ENCODE measurements around the gene RBM5.

RBM5 gene

DNA sequence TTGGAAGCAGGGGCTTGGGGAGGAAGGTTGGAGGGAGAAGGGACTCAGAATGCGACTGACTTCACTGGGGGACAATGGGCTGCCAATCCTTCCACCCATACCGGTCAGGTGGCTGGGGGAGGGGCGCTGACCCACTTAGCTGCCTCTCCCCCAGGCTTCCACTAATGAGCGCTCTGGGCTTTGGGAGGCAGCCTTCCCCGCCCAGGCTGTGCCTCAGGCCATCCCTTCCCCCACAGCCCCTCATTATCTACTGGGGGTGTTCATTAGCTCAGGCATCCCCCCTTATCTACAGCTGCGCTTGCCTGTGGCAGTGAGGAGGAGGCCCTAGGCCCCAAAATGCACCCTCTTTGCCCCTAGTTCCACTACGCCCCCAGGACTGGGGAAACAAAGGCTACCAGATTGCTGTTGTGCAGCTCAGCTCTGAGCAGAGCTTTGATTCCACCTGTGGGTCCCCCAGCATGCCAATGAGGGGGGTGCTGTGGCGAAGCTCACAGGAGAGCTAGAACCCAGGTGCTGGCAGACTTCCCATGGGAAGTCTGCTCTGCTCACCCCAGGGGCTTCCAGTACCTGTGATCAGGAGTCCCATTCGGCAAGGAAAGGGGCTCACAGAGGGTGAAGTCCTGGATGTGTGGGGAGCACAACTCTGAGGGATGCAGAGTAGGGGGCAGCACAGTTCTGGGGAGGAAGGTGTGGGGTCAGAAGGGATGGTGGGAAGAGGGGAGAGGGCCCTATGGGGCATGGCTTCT, 37.0 kb downstream of the RBM5 start:
- TF ChIP-seq, protein P1, sequence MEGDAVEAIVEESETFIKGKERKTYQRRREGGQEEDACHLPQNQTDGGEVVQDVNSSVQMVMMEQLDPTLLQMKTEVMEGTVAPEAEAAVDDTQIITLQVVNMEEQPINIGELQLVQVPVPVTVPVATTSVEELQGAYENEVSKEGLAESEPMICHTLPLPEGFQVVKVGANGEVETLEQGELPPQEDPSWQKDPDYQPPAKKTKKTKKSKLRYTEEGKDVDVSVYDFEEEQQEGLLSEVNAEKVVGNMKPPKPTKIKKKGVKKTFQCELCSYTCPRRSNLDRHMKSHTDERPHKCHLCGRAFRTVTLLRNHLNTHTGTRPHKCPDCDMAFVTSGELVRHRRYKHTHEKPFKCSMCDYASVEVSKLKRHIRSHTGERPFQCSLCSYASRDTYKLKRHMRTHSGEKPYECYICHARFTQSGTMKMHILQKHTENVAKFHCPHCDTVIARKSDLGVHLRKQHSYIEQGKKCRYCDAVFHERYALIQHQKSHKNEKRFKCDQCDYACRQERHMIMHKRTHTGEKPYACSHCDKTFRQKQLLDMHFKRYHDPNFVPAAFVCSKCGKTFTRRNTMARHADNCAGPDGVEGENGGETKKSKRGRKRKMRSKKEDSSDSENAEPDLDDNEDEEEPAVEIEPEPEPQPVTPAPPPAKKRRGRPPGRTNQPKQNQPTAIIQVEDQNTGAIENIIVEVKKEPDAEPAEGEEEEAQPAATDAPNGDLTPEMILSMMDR (IDR thresholded peaks at IDR 0.05; ENCODE audit: low read depth, low read length) = no peak
- H3K4me3 ChIP-seq (ENCODE audit: low read depth, low read length) = no peak overlapping the region

DNA sequence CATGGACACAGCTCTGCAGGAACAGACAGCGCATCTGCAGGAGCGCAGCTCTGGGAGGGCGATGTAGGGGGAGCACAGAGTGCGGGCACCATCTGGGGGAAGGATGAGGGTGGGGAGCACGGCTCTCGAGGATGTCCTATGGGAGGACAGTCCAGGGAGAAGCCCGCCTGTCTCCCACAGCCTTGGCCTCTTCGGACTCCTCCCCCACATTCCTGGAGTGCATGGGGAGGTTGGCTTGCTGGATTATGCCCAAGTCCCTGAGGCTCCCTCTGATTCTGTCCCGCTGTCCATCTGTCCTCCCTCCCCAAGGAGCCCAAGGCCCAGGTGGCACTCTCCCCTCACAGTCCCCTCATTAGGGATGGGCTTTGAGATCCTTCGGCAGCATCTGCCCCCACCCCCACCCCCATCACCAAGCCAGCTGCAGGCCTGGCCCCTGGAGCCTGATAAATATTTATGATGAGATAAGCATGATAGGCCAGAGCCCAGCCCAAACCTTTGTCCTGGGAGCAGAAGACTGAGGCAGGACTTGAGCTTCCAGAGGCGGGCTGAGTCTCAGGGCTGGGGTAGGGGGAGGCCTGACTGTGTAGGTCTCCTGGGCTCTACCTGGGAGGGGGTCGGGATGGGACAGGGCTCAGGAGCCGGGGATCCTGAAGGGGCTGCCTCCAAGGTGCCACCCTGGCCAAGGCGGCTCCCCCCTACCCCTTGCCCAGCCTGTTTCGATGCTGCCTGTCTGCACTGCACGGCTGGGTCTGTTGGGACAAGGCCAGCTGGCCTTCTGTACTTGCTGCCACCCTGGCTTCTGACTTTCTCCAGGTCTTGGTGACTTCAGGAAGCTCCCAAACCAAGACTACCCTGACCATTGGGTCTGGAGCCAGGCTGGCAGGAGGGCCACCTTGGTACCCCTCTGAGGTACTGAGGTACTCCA, 37.8 kb downstream of the RBM5 start:
- TF ChIP-seq, protein P1 (IDR thresholded peaks at IDR 0.05; ENCODE audit: low read depth, low read length) = no peak
- no peak overlapping the region for H3K4me3 ChIP-seq (ENCODE audit: low read depth, low read length)

DNA sequence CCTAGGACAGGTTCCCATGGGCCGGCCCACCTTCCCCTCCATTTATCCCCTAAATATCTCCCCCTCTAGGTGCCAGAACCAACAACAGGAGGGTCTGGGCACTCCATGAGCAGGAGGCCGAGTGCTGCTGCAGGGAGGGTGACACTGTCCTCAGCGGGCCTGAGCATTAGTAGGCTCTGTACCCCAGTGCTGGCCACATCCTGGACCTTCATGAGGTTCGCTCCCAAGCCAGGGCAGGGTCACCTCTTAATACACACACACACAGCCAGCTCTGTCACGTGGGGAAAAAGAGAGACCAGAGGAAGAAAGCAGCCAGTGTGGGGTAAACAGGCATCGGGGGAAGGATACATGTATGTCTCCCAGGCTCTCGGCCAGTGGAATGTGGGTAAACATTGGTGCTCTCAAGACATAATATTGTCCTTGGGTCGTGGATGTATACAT, 38.6 kb downstream of the RBM5 start:
- H3K4me3 ChIP-seq (ENCODE audit: low read depth, low read length) = no peak overlapping the region
- TF ChIP-seq, protein P1 (IDR thresholded peaks at IDR 0.05; ENCODE audit: low read depth, low read length) = no peak

DNA sequence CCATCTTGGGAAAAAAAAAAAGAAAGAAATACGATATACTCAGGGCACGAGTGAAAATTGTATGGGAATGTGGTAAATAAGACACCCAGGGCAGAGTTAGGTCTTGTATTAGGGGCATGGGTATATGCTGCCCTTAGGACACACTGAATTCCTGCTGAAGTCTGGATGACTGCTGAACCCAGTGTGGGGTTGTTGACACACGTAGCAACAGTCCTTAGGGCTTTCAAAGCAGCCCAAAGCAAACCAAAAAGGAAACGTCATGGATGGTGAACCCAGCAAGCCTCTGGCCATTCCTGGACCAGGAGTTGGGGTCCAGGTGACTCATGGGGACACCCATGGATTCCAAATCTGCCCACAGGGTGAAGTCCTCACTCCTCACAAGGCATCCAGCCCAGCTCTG, 39.3 kb downstream of the RBM5 start:
- no peak overlapping the region for H3K4me3 ChIP-seq (ENCODE audit: low read depth, low read length)
- TF ChIP-seq, protein P1 (IDR thresholded peaks at IDR 0.05; ENCODE audit: low read depth, low read length) = no peak

DNA sequence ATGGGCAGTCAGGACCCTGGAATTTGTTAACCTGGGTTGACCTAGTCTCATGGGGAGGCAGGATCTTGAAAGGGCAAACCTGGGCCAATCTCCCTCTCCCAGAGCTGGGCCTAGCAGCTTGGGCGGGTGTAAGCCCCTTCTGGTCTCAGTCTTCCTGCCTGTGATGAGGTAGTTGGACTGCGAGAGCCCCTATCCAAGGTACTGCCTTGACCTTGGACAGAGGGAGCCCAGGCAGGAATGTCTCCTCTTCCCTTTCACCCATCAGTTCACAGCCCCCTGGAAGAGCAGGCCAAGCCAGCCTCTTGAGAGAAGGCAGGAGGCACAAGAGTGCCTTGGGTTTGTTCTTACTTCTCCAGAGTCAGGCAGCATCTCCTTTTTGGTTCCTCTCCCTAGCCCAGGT, 41.7 kb downstream of the RBM5 start:
- TF ChIP-seq, protein P1 (IDR thresholded peaks at IDR 0.05; ENCODE audit: low read depth, low read length) = no peak
- H3K4me3 ChIP-seq (ENCODE audit: low read depth, low read length) = no peak overlapping the region

DNA sequence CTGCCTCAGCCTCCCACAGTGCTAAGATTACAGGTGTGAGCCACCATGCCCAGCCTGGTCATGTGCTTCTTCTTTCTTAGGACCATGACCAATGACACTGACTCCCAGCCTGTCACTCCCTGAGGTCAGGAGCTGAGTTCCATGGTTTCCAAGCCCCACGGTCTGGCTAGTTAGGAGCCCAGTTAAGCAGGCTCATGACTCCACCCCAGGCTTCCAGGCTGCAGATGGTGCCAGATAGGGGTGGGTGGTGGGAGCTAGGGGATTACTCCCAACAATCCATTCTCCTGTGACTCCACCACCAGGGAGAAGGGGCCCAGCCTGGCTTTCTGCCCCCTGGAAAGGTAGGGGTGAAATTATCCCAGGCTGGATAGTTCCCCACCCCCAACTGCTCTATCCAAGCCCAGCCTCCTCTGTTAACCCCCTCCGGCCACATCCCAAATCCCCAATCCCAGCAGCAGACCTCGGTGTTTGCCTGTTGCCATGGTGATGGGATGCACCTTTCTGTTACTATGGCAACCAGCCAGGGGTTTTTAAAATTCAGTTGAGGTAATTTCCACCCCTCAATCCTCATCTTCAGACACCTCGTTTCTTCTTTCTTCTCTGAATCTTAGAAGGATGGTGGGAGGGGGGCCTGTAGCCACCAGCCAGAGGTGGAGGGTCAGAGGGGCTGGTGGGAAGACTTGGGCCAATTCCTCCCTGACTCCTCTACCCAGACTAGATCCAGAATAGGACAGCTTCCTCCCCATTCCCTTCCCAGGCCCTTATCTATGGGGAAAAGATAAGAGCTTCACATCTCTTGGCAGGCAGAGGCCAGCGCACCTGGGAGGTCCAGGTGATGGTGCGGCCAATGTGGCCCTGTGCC, 43.9 kb downstream of the RBM5 start:
- TF ChIP-seq, protein P1 (IDR thresholded peaks at IDR 0.05; ENCODE audit: low read depth, low read length) = no peak
- H3K4me3 ChIP-seq (ENCODE audit: low read depth, low read length) = no peak overlapping the region

Data from WI38 (cell line).